Esophagus muscularis mucosa (tissue), 4 donors: ENCODE measurements around the gene MCOLN2. TPM values are rescaled to one million over a fixed set of nuclear protein-coding genes. Genes with fewer than 3 reads are reported as not detected.
A peak's percentile ranks its signal among the peaks of the same experiment; 100 is the strongest.

ENCODE experiments used
- DNase-seq: peaks from one replicate; pipeline ENCODE4 v3.0.0-alpha.2; 2017; ENCODE audit errors: extremely low spot score
- H3K27ac ChIP-seq, 4 donors: fragments of 200-600 bp; sonication (generic); replicated peaks in 1 of 4; 1 replicate in 3 of 4; 2 replicates in 1 of 4; pipeline ENCODE4 v1.5.1; 2016 to 2019; ENCODE audit warnings: mild to moderate bottlenecking in 1 of 4
- H3K27me3 ChIP-seq, 4 donors: fragments of 200-600 bp; sonication (generic); one replicate each; pipeline versions ENCODE4 v1.5.1 to v1.6.0; 2016 to 2019
- H3K36me3 ChIP-seq, 4 donors: fragments of 200-600 bp; sonication (generic); one replicate each; pipeline ENCODE4 v1.5.1; 2016 to 2019
- H3K4me1 ChIP-seq, 4 donors: fragments of 200-600 bp; sonication (generic); one replicate each; pipeline ENCODE4 v1.5.1; 2016 to 2019
- H3K4me3 ChIP-seq, 4 donors: fragments of 200-600 bp; sonication (generic); 1 replicate in 2 of 4; 2 replicates in 2 of 4; pipeline ENCODE4 v1.5.1; 2016 to 2019; ENCODE audit warnings: mild to moderate bottlenecking in 4 of 4, moderate library complexity in 1 of 4
- H3K9me3 ChIP-seq, 4 donors: fragments of 200-600 bp; sonication (generic); 1 replicate in 3 of 4; 2 replicates in 1 of 4; pipeline ENCODE4 v1.5.1; 2016 to 2019
- EP300 ChIP-seq: sonication (generic); formaldehyde crosslinking; IDR thresholded peaks from one replicate; pipeline ENCODE4 v1.6.1; 2017; ENCODE audit warnings: antibody characterized with exemption
- POLR2A ChIP-seq: fragments of 450-650 bp; IDR thresholded peaks from one replicate; pipeline ENCODE4 v1.6.1; 2017; ENCODE audit warnings: antibody characterized with exemption, moderate library complexity, mild to moderate bottlenecking, low read depth
- POLR2AphosphoS5 ChIP-seq, 2 donors: sonication (generic); formaldehyde crosslinking; IDR thresholded peaks; one replicate each; pipeline ENCODE4 v1.6.1; 2017; ENCODE audit warnings: antibody characterized with exemption in 2 of 2
- WGBS: methylation state at CpG from one replicate; pipeline ENCODE4 v1.1.5; 2018; 5-methylcytosine and 5-hydroxymethylcytosine counted together
- intact Hi-C: fragments of 100-400 bp; cut with DNase I; formaldehyde crosslinking; loops from one replicate; pipeline ENCODE4 v1.15.1; 2023
- total RNA-seq, 4 donors: library from RNA; depleted of rRNA; stranded (reverse); fragments of >200 nt; gene quantifications; one replicate each; pipeline versions ENCODE4 v1.1.0 to v1.2.1, GENCODE V29; 2016
- TF ChIP-seq, protein P1 (sequence below), 3 experiments: fragments of 200-600 bp in 2 of 3; fragments of 450-650 bp in 1 of 3; sonication (generic) in 2 of 3; IDR thresholded peaks; one replicate each; pipeline ENCODE4 v1.5.1; 2017 to 2019; ENCODE audit warnings: antibody characterized with exemption in 3 of 3, mild to moderate bottlenecking in 2 of 3, moderate library complexity in 1 of 3

The MCOLN2 gene
- total RNA-seq, 4 donors from 2014 or later, result under 0.01 to 0.83 (median 0.18) TPM

DNA sequence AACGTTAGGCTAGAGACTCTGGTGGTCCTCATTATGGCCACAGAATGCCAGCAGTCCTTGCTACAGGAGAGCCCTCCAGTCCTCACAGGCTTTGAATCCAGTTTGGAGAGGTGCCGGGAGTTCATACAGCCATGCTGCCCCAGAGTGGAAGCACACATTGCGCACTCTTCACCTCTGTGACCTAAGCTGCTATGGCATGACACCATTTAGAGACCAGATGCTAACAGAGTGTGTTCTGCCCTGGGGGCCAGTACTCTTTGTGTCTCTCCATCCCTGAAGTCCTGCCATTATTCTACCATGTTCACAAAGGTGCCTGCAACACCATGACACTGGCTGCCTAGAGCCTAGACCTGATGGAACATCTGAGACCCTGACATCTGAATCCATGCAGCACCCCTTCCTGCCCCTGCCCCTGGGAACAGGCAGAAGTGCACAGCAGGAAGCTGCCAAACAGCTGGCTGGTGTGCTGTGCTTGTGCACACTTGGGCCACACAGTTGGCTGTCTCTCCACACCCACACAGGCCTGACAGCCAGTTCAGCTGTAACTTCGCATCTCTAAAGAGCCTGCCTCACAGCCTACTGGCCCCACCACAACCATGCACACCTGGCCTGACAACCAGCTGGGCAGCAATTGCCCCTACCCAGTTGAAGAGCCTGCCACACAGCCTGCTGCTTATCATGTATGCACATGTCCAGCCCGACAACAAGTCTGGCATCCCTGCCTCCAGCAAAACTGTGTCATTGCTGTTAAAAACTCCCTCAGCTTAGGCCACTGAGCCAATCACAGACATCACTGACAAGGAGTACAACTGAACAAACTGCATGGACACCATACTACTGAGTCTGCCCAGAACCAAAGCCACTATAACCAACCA is 49.1 kb downstream of the MCOLN2 start:
- 84% methylated on average over 5 of the region's 5 CpGs for WGBS
- DNase-seq, result no peak

DNA sequence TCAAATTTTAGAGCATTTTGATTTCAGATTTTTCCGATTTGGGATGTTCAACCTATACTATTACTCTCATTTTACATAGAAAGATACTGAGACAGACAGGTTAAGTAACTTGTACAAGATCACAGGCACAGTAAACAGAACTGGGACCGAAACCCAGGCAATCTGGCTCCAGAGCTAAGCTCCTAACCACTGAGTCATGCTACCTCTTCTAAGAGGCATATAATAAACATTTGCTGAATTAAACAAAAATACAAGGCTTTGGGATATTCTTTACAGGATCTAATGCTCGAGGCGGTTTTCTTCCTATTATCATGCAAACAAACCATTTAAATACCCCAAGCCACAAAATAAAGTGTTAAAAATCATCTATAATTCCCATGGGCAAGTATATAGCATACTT is 50.3 kb downstream of the MCOLN2 start:
- Histone ChIP-seq H3K4me3 (no peak overlapping the region), H3K36me3 (no peaks in the 10 kb centered on the region), H3K9me3 (peaks cover 0 to 6% (median 0%) of the 10 kb centered on the region in 4 donors), H3K27ac (no peak overlapping the region), H3K27me3 (no peaks in the 10 kb centered on the region), H3K4me1 (peaks cover 0 to 16% (median 12%) of the 10 kb centered on the region in 4 donors)
- WGBS, result 92% methylated on average over 4 of the region's 4 CpGs
- no peak for DNase-seq
- intact Hi-C loops, result loop anchor here (10.0 kb wide), 2 partner anchors 78 to 158 kb away; no protein-coding TSS in a partner anchor
- TF ChIP-seq, protein P1, sequence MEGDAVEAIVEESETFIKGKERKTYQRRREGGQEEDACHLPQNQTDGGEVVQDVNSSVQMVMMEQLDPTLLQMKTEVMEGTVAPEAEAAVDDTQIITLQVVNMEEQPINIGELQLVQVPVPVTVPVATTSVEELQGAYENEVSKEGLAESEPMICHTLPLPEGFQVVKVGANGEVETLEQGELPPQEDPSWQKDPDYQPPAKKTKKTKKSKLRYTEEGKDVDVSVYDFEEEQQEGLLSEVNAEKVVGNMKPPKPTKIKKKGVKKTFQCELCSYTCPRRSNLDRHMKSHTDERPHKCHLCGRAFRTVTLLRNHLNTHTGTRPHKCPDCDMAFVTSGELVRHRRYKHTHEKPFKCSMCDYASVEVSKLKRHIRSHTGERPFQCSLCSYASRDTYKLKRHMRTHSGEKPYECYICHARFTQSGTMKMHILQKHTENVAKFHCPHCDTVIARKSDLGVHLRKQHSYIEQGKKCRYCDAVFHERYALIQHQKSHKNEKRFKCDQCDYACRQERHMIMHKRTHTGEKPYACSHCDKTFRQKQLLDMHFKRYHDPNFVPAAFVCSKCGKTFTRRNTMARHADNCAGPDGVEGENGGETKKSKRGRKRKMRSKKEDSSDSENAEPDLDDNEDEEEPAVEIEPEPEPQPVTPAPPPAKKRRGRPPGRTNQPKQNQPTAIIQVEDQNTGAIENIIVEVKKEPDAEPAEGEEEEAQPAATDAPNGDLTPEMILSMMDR (IDR thresholded peaks at IDR 0.05), result no peak
- TF ChIP-seq EP300 (no peak), POLR2AphosphoS5 (IDR thresholded peaks at IDR 0.05) (no peak), POLR2A (no peak)

More for the DNA sequence above, 49.1 kb downstream of the MCOLN2 start:
- Histone ChIP-seq H3K4me1 (peaks cover 0 to 16% (median 12%) of the 10 kb centered on the region in 4 donors), H3K27ac (no peak overlapping the region), H3K9me3 (peaks cover 0 to 6% (median 0%) of the 10 kb centered on the region in 4 donors), H3K4me3 (no peak overlapping the region), H3K36me3 (no peaks in the 10 kb centered on the region), H3K27me3 (no peaks in the 10 kb centered on the region)
- intact Hi-C loops, result loop anchor here (10.0 kb wide), 2 partner anchors 77 to 157 kb away; no protein-coding TSS in a partner anchor
- TF ChIP-seq POLR2A, result no peak
- TF ChIP-seq, protein P1 (IDR thresholded peaks at IDR 0.05), result no peak
- no peak for TF ChIP-seq POLR2AphosphoS5 (IDR thresholded peaks at IDR 0.05)
- TF ChIP-seq EP300, result no peak

DNA sequence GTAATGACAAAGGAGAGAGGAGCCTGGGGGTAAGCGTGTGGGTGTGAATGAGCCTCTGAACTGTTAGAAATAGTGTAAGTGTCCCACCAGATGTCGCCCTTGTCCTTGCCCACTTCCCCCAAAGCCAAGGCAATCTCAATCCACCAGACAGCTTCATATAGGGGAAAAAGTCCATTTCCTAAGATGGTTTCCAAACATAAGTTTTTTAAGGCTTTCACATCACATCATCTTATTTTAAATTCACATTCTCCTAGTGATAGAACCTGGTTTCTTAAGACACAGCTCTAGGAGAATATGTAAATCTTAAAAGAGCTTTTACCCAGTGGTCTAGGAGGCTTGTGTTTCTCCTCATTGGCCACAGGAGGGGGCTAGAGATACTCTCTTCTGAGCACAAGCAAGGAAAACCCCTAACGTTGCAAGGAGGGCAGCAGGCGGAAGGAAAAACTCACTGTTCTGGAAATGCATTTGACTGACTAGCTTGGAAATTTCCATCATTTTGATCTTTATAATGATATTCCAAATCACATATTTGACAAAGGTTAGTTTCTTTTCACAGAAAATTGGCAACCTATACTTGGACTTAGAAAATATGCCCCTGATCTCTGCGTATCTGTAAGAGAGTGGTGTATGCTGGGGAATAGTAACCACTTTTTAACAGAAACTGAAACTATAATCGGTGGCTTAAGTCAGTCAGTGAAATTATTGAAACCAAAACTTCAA is 52.0 kb downstream of the MCOLN2 start:
- TF ChIP-seq POLR2AphosphoS5 (IDR thresholded peaks at IDR 0.05) (peak in 1 of 2 donors; percentile 22), EP300 (no peak), POLR2A (no peak)
- TF ChIP-seq, protein P1 (IDR thresholded peaks at IDR 0.05), result peak; percentile 81 to 93 (median 92)
- H3K27ac ChIP-seq, result peak overlapping the region; percentile 55 to 70 (median 60)
- WGBS, result 2% methylated on average over 6 of the region's 6 CpGs

DNA sequence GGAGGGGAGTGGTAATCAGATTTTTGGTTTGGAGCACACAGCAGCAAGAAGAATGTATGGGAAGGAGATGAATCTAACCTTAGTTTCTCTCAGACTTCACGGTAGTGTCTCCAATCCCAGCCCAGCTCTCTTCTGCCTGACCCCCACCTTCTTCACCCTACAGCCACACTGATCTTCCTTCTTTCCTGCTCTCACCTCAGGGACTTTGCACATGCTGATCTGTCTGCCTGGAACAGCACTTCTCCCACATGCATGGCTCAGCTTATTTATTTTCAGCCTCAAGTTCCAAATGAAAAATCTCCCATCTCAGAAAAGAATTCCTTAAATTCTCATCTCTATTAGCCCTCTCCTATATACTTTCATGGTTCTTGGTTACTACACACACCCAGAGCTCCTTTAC is 55.1 kb downstream of the MCOLN2 start:
- H3K4me1 ChIP-seq, result peaks cover 0 to 16% (median 12%) of the 10 kb centered on the region in 4 donors
- TF ChIP-seq, protein P1 (IDR thresholded peaks at IDR 0.05), result no peak
- TF ChIP-seq POLR2A (no peak), EP300 (no peak), POLR2AphosphoS5 (IDR thresholded peaks at IDR 0.05) (no peak)
- intact Hi-C loops, result loop anchor here (5.0 to 10.0 kb wide), 3 partner anchors 83 to 315 kb away; partner anchors contain the start of gene C1orf52
- no peak overlapping the region for H3K27ac ChIP-seq
- no peaks in the 10 kb centered on the region for H3K27me3 ChIP-seq
- H3K9me3 ChIP-seq, result no peaks in the 10 kb centered on the region
- no peak overlapping the region for H3K4me3 ChIP-seq
- WGBS, result 90% methylated on average over 1 of the region's 1 CpG
- H3K36me3 ChIP-seq, result no peaks in the 10 kb centered on the region
- DNase-seq, result no peak

More for the DNA sequence above, 52.0 kb downstream of the MCOLN2 start:
- intact Hi-C loops, result loop anchor here (5.0 to 10.0 kb wide), 3 partner anchors 80 to 312 kb away; partner anchors contain the start of gene C1orf52
- Histone ChIP-seq H3K36me3 (no peaks in the 10 kb centered on the region), H3K4me3 (peak overlapping the region; percentile 46 to 60 (median 52)), H3K27me3 (no peaks in the 10 kb centered on the region), H3K4me1 (peaks cover 0 to 16% (median 12%) of the 10 kb centered on the region in 4 donors), H3K9me3 (peaks cover 0 to 6% (median 0%) of the 10 kb centered on the region in 4 donors)
- DNase-seq, result no peak
